Esophagus muscularis mucosa (tissue), 4 donors: ENCODE data around the gene NKAIN2. TPM values are rescaled to one million over a fixed set of nuclear protein-coding genes. Genes with fewer than 3 reads are reported as not detected.

Experiments used
- DNase-seq: peaks from one replicate; pipeline ENCODE4 v3.0.0-alpha.2; 2017; ENCODE audit errors: extremely low spot score
- H3K27ac ChIP-seq, 4 donors: fragments of 200-600 bp; sonication (generic); replicated peaks in 1 of 4; 1 replicate in 3 of 4; 2 replicates in 1 of 4; pipeline ENCODE4 v1.5.1; 2016 to 2019; ENCODE audit warnings: mild to moderate bottlenecking in 1 of 4
- H3K27me3 ChIP-seq, 4 donors: fragments of 200-600 bp; sonication (generic); one replicate each; pipeline versions ENCODE4 v1.5.1 to v1.6.0; 2016 to 2019
- H3K36me3 ChIP-seq, 4 donors: fragments of 200-600 bp; sonication (generic); one replicate each; pipeline ENCODE4 v1.5.1; 2016 to 2019
- H3K4me1 ChIP-seq, 4 donors: fragments of 200-600 bp; sonication (generic); one replicate each; pipeline ENCODE4 v1.5.1; 2016 to 2019
- H3K4me3 ChIP-seq, 4 donors: fragments of 200-600 bp; sonication (generic); 1 replicate in 2 of 4; 2 replicates in 2 of 4; pipeline ENCODE4 v1.5.1; 2016 to 2019; ENCODE audit warnings: mild to moderate bottlenecking in 4 of 4, moderate library complexity in 1 of 4
- H3K9me3 ChIP-seq, 4 donors: fragments of 200-600 bp; sonication (generic); 1 replicate in 3 of 4; 2 replicates in 1 of 4; pipeline ENCODE4 v1.5.1; 2016 to 2019
- EP300 ChIP-seq: sonication (generic); formaldehyde crosslinking; IDR thresholded peaks from one replicate; pipeline ENCODE4 v1.6.1; 2017; ENCODE audit warnings: antibody characterized with exemption
- POLR2A ChIP-seq: fragments of 450-650 bp; IDR thresholded peaks from one replicate; pipeline ENCODE4 v1.6.1; 2017; ENCODE audit warnings: antibody characterized with exemption, moderate library complexity, mild to moderate bottlenecking, low read depth
- POLR2AphosphoS5 ChIP-seq, 2 donors: sonication (generic); formaldehyde crosslinking; IDR thresholded peaks; one replicate each; pipeline ENCODE4 v1.6.1; 2017; ENCODE audit warnings: antibody characterized with exemption in 2 of 2
- WGBS: methylation state at CpG from one replicate; pipeline ENCODE4 v1.1.5; 2018; 5-methylcytosine and 5-hydroxymethylcytosine counted together
- intact Hi-C: fragments of 100-400 bp; cut with DNase I; formaldehyde crosslinking; loops from one replicate; pipeline ENCODE4 v1.15.1; 2023
- total RNA-seq, 4 donors: library from RNA; depleted of rRNA; stranded (reverse); fragments of >200 nt; gene quantifications; one replicate each; pipeline versions ENCODE4 v1.1.0 to v1.2.1, GENCODE V29; 2016
- TF ChIP-seq, protein P1 (sequence below), 3 experiments: fragments of 200-600 bp in 2 of 3; fragments of 450-650 bp in 1 of 3; sonication (generic) in 2 of 3; IDR thresholded peaks; one replicate each; pipeline ENCODE4 v1.5.1; 2017 to 2019; ENCODE audit warnings: antibody characterized with exemption in 3 of 3, mild to moderate bottlenecking in 2 of 3, moderate library complexity in 1 of 3

The NKAIN2 gene
- total RNA-seq, 4 donors from 2014 or later, result 0.11 to 0.66 (median 0.13) TPM; not detected in 1

DNA sequence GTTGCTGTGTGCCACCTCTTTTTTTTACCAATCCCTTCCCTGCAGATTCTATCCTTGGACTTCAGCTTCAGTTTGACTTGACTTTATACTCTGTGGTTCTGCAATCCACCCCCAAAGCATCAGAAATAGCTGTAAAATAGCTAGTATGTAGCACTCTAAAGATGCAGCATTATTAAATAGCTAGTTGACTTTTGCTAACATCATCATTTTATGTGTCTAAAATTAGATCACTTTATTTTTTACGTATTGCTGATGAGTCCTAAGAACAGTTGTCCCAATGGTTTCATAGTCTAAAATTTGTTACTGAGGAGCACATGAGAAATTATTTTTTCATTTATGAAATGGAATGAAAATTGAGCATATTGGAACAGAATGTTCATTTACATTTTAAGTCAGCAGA, 138.2 kb downstream of the NKAIN2 start:
- DNase-seq, result no peak
- Histone ChIP-seq H3K4me1 (no peaks in the 10 kb centered on the region), H3K27ac (no peak overlapping the region), H3K36me3 (no peaks in the 10 kb centered on the region), H3K9me3 (no peaks in the 10 kb centered on the region), H3K4me3 (no peak overlapping the region), H3K27me3 (no peaks in the 10 kb centered on the region)
- TF ChIP-seq, protein P1, sequence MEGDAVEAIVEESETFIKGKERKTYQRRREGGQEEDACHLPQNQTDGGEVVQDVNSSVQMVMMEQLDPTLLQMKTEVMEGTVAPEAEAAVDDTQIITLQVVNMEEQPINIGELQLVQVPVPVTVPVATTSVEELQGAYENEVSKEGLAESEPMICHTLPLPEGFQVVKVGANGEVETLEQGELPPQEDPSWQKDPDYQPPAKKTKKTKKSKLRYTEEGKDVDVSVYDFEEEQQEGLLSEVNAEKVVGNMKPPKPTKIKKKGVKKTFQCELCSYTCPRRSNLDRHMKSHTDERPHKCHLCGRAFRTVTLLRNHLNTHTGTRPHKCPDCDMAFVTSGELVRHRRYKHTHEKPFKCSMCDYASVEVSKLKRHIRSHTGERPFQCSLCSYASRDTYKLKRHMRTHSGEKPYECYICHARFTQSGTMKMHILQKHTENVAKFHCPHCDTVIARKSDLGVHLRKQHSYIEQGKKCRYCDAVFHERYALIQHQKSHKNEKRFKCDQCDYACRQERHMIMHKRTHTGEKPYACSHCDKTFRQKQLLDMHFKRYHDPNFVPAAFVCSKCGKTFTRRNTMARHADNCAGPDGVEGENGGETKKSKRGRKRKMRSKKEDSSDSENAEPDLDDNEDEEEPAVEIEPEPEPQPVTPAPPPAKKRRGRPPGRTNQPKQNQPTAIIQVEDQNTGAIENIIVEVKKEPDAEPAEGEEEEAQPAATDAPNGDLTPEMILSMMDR (IDR thresholded peaks at IDR 0.05), result no peak
- TF ChIP-seq EP300 (no peak), POLR2A (no peak), POLR2AphosphoS5 (IDR thresholded peaks at IDR 0.05) (no peak)
- 68% methylated on average over 1 of the region's 1 CpG for WGBS
- intact Hi-C loops, result no loop called here

- no peak for TF ChIP-seq POLR2AphosphoS5 (IDR thresholded peaks at IDR 0.05)
- TF ChIP-seq EP300, result no peak
- TF ChIP-seq, protein P1 (IDR thresholded peaks at IDR 0.05), result no peak
- TF ChIP-seq POLR2A, result no peak
- intact Hi-C loops, result no loop called here
- no peak overlapping the region for H3K4me3 ChIP-seq
- H3K36me3 ChIP-seq, result no peaks in the 10 kb centered on the region
- H3K9me3 ChIP-seq, result peaks cover 0 to 9% (median 0%) of the 10 kb centered on the region in 4 donors
- WGBS, result 74% methylated on average over 1 of the region's 1 CpG
- no peak for DNase-seq
- no peaks in the 10 kb centered on the region for H3K4me1 ChIP-seq
- H3K27me3 ChIP-seq, result no peaks in the 10 kb centered on the region
- no peak overlapping the region for H3K27ac ChIP-seq
Observed at GRCh38 chr6:123945386-123945785, 141.7 kb downstream of the NKAIN2 start.

DNA sequence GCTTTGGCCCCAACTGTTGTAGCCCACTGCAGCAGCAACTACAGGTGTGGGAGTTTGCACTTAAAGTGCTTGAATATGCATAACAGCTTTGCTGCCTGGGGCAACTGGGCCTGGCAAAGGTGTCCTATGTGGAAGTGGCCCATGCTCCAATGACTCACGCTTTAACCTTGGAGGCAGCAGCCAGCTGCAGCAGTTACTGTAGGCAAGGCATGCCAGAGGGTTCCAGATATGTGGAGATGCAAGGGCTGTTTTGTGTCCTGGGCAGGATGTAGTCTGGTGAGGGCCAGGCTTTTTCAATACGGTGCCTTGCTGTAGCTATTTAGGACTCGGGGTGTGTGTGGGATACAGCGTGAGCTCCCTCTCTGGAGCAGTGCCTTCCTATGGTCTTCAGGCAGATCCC, 150.3 kb downstream of the NKAIN2 start:
- no peaks in the 10 kb centered on the region for H3K4me1 ChIP-seq
- intact Hi-C loops, result no loop called here
- 100% methylated on average over 1 of the region's 4 CpGs for WGBS
- DNase-seq, result no peak
- peaks cover 0 to 8% (median 2%) of the 10 kb centered on the region in 4 donors for H3K9me3 ChIP-seq
- H3K27me3 ChIP-seq, result no peaks in the 10 kb centered on the region
- no peak overlapping the region for H3K4me3 ChIP-seq
- TF ChIP-seq, protein P1 (IDR thresholded peaks at IDR 0.05), result no peak
- TF ChIP-seq EP300 (no peak), POLR2A (no peak), POLR2AphosphoS5 (IDR thresholded peaks at IDR 0.05) (no peak)
- H3K36me3 ChIP-seq, result no peaks in the 10 kb centered on the region
- no peak overlapping the region for H3K27ac ChIP-seq

GRCh38 chr6:123956492-123957139, 153.0 kb downstream of the NKAIN2 start:
- Histone ChIP-seq H3K4me3 (no peak overlapping the region), H3K27ac (no peak overlapping the region), H3K4me1 (no peaks in the 10 kb centered on the region), H3K9me3 (peaks cover 0 to 8% (median 0%) of the 10 kb centered on the region in 4 donors), H3K36me3 (no peaks in the 10 kb centered on the region), H3K27me3 (no peaks in the 10 kb centered on the region)
- 90% methylated on average over 5 of the region's 5 CpGs for WGBS
- DNase-seq, result no peak
- intact Hi-C loops, result no loop called here
- TF ChIP-seq POLR2AphosphoS5 (IDR thresholded peaks at IDR 0.05), result no peak
- TF ChIP-seq EP300, result no peak
- no peak for TF ChIP-seq POLR2A
- TF ChIP-seq, protein P1 (IDR thresholded peaks at IDR 0.05), result no peak

DNA sequence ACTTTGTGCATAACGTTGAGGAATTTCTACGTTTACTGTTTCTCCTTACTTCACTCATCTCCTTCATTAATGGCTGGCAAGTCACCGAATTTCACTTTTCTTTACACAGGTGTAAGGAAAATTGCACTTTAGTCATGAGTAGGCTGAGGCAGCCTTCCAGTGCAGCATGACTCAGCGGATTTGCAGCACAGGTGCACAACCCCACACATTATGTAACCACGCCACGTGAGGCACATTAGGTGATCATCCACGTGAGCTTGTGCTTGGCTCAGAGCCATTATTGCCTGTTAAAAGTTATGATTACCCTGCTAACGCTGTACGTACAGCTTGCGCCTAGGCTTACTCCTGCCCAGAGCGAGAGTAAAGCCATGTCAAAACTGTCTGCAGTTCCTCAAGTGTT, 158.8 kb downstream of the NKAIN2 start:
- 83% methylated on average over 11 of the region's 11 CpGs for WGBS
- H3K4me3 ChIP-seq, result no peak overlapping the region
- no peaks in the 10 kb centered on the region for H3K9me3 ChIP-seq
- H3K27me3 ChIP-seq, result no peaks in the 10 kb centered on the region
- TF ChIP-seq EP300, result no peak
- TF ChIP-seq POLR2AphosphoS5 (IDR thresholded peaks at IDR 0.05), result no peak
- no peak for TF ChIP-seq POLR2A
- TF ChIP-seq, protein P1 (IDR thresholded peaks at IDR 0.05), result no peak
- H3K36me3 ChIP-seq, result no peaks in the 10 kb centered on the region
- DNase-seq, result no peak
- intact Hi-C loops, result no loop called here
- H3K27ac ChIP-seq, result no peak overlapping the region
- H3K4me1 ChIP-seq, result peaks cover 0 to 8% (median 3%) of the 10 kb centered on the region in 4 donors
